Stimulated activated CD4-positive, alpha-beta T cell treated with anti-CD3 and anti-CD28 coated beads, Interleukin-1b, Interleukin-23, amount 100 ng/mL, for 1 hour (primary cell): Measurements from ENCODE around the gene PRRG1.
"Not testable (repeated sequence)": the region's sequence is repeated elsewhere in the genome, so short reads cannot be mapped to it uniquely, and the experiment has no call there.

ENCODE experiments used
- DNase-seq, 2 donors: peaks; one replicate each; pipeline ENCODE4 v3.0.0-alpha.2; 2020; ENCODE audit warnings: low read depth in 2 of 2

Gene PRRG1

GRCh38 chrX:37472836-37473235 is 123.7 kb downstream of the PRRG1 start:
- DNase-seq = no peak

GRCh38 chrX:37474478-37474877 is 125.3 kb downstream of the PRRG1 start:
- no peak for DNase-seq

- DNase-seq = no peak
Observed at GRCh38 chrX:37476571-37477170, 127.5 kb downstream of the PRRG1 start.

- DNase-seq = not testable (repeated sequence)
Observed at GRCh38 chrX:37484335-37484734, 135.2 kb downstream of the PRRG1 start.

- no peak for DNase-seq
Observed at GRCh38 chrX:37485429-37485828, 136.3 kb downstream of the PRRG1 start.

- DNase-seq = no peak
Observed at GRCh38 chrX:37487271-37487670, 138.1 kb downstream of the PRRG1 start.

GRCh38 chrX:37488323-37488722 is 139.2 kb downstream of the PRRG1 start:
- no peak for DNase-seq

GRCh38 chrX:37491686-37492085 is 142.5 kb downstream of the PRRG1 start:
- DNase-seq = no peak

- DNase-seq = not testable (repeated sequence)
Observed at GRCh38 chrX:37495760-37496159, 146.6 kb downstream of the PRRG1 start.

GRCh38 chrX:37497126-37497525 is 148.0 kb downstream of the PRRG1 start:
- not testable (repeated sequence) for DNase-seq

- not testable (repeated sequence) for DNase-seq
Observed at GRCh38 chrX:37498323-37498722, 149.2 kb downstream of the PRRG1 start.

- not testable (repeated sequence) for DNase-seq
Observed at GRCh38 chrX:37499649-37500048, 150.5 kb downstream of the PRRG1 start.

GRCh38 chrX:37504991-37505390 is 155.8 kb downstream of the PRRG1 start:
- no peak for DNase-seq
